Breast epithelium (tissue), 4 donors: Measurements from ENCODE around the gene SPTLC1. TPM values are rescaled to one million over a fixed set of nuclear protein-coding genes. Genes with fewer than 3 reads are reported as not detected.

Experiments used
- DNase-seq, 2 donors: peaks; one replicate each; pipeline ENCODE4 v3.0.0-alpha.2; 2019; ENCODE audit warnings: low spot score in 2 of 2
- H3K27ac ChIP-seq, 2 donors: fragments of 200-600 bp; sonication (generic) in 1 of 2; one replicate each; pipeline ENCODE4 v1.5.1; 2016 to 2019; ENCODE audit warnings: mild to moderate bottlenecking in 1 of 2
- H3K27me3 ChIP-seq, 2 donors: fragments of 200-600 bp; sonication (generic) in 1 of 2; one replicate each; pipeline versions ENCODE4 v1.5.1 to v1.6.0; 2017 to 2019; ENCODE audit warnings: control low read depth in 1 of 2, mild to moderate bottlenecking in 1 of 2
- H3K36me3 ChIP-seq: fragments of 200-600 bp; one replicate; pipeline ENCODE4 v1.5.1; 2019
- H3K4me1 ChIP-seq, 2 donors: fragments of 200-600 bp; sonication (generic); one replicate each; pipeline ENCODE4 v1.5.1; 2016 to 2019; ENCODE audit warnings: control low read depth in 1 of 2
- H3K4me3 ChIP-seq, 3 donors: fragments of 200-600 bp; sonication (generic); 1 replicate in 2 of 3; 2 replicates in 1 of 3; pipeline ENCODE4 v1.5.1; 2016 to 2019; ENCODE audit warnings: mild to moderate bottlenecking in 3 of 3, moderate library complexity in 2 of 3
- H3K9me3 ChIP-seq, 2 donors: fragments of 200-600 bp; sonication (generic) in 1 of 2; one replicate each; pipeline ENCODE4 v1.5.1; 2016 to 2019; ENCODE audit warnings: control low read depth in 1 of 2
- CTCF ChIP-seq, 3 donors: fragments of 450-650 bp; IDR thresholded peaks; one replicate each; pipeline ENCODE4 v1.5.1; 2016 to 2017; ENCODE audit warnings: antibody characterized with exemption in 3 of 3, mild to moderate bottlenecking in 3 of 3, moderate library complexity in 3 of 3
- POLR2A ChIP-seq: fragments of 450-650 bp; IDR thresholded peaks from one replicate; pipeline ENCODE4 v1.6.1; 2016; ENCODE audit warnings: antibody characterized with exemption, mild to moderate bottlenecking, moderate library complexity
- POLR2AphosphoS5 ChIP-seq, 3 donors: sonication (generic); formaldehyde crosslinking; IDR thresholded peaks; one replicate each; pipeline ENCODE4 v1.6.1; 2017; ENCODE audit warnings: antibody characterized with exemption in 3 of 3
- intact Hi-C: fragments of 100-400 bp; cut with DNase I; formaldehyde crosslinking; loops from one replicate; pipeline ENCODE4 v1.15.1; 2023; ENCODE audit warnings: low total_unique reads
- total RNA-seq, 3 donors: library from RNA; depleted of rRNA; stranded (reverse); fragments of >200 nt; gene quantifications; one replicate each; pipeline ENCODE4 v1.1.0, GENCODE V29; 2016

SPTLC1 gene
- total RNA-seq, 3 donors from 2014 or later: 89.8 to 109 (median 99.7) TPM

- DNase-seq: no peak
- Histone ChIP-seq H3K4me1 (no peaks in the 10 kb centered on the region), H3K4me3 (no peak overlapping the region), H3K27ac (no peak overlapping the region), H3K36me3 (peaks cover 8% of the 10 kb centered on the region), H3K9me3 (peaks cover 22 to 39% of the 10 kb centered on the region in 2 donors), H3K27me3 (no peaks in the 10 kb centered on the region)
- intact Hi-C loops: no loop called here
- no peak for TF ChIP-seq POLR2AphosphoS5 (IDR thresholded peaks at IDR 0.05)
- no peak for TF ChIP-seq CTCF (IDR thresholded peaks at IDR 0.05)
- no peak for TF ChIP-seq POLR2A
Measured at GRCh38 chr9:92061184-92061583, 54.0 kb downstream of the SPTLC1 start.

GRCh38 chr9:92059661-92060060 lies 55.6 kb downstream of the SPTLC1 start:
- Histone ChIP-seq H3K4me1 (no peaks in the 10 kb centered on the region), H3K4me3 (no peak overlapping the region), H3K27me3 (no peaks in the 10 kb centered on the region), H3K9me3 (peaks cover 22 to 39% of the 10 kb centered on the region in 2 donors), H3K27ac (no peak overlapping the region), H3K36me3 (peaks cover 8% of the 10 kb centered on the region)
- no peak for TF ChIP-seq POLR2A
- TF ChIP-seq POLR2AphosphoS5 (IDR thresholded peaks at IDR 0.05): no peak
- no peak for TF ChIP-seq CTCF (IDR thresholded peaks at IDR 0.05)
- no peak for DNase-seq
- intact Hi-C loops: no loop called here

GRCh38 chr9:92058723-92059444 lies 56.3 kb downstream of the SPTLC1 start:
- intact Hi-C loops: no loop called here
- DNase-seq: no peak
- Histone ChIP-seq H3K27me3 (no peaks in the 10 kb centered on the region), H3K36me3 (peaks cover 6% of the 10 kb centered on the region), H3K4me3 (no peak overlapping the region), H3K9me3 (peaks cover 22 to 34% of the 10 kb centered on the region in 2 donors), H3K4me1 (no peaks in the 10 kb centered on the region), H3K27ac (no peak overlapping the region)
- TF ChIP-seq CTCF (IDR thresholded peaks at IDR 0.05) (no peak), POLR2AphosphoS5 (IDR thresholded peaks at IDR 0.05) (no peak)

GRCh38 chr9:92058026-92058425 lies 57.2 kb downstream of the SPTLC1 start:
- Histone ChIP-seq H3K27me3 (no peaks in the 10 kb centered on the region), H3K27ac (no peak overlapping the region), H3K4me3 (no peak overlapping the region), H3K4me1 (no peaks in the 10 kb centered on the region), H3K36me3 (no peaks in the 10 kb centered on the region), H3K9me3 (peaks cover 22 to 25% of the 10 kb centered on the region in 2 donors)
- intact Hi-C loops: no loop called here
- TF ChIP-seq CTCF (IDR thresholded peaks at IDR 0.05) (no peak), POLR2AphosphoS5 (IDR thresholded peaks at IDR 0.05) (no peak), POLR2A (no peak)
- DNase-seq: no peak

- Histone ChIP-seq H3K27me3 (no peaks in the 10 kb centered on the region), H3K9me3 (peaks cover 15 to 18% of the 10 kb centered on the region in 2 donors), H3K4me3 (no peak overlapping the region), H3K4me1 (no peaks in the 10 kb centered on the region), H3K36me3 (no peaks in the 10 kb centered on the region), H3K27ac (no peak overlapping the region)
- intact Hi-C loops: no loop called here
- TF ChIP-seq CTCF (IDR thresholded peaks at IDR 0.05) (no peak), POLR2A (no peak), POLR2AphosphoS5 (IDR thresholded peaks at IDR 0.05) (no peak)
- DNase-seq: no peak
Measured at GRCh38 chr9:92057226-92057625, 58.0 kb downstream of the SPTLC1 start.
